Stimulated activated CD4-positive, alpha-beta T cell treated with anti-CD3 and anti-CD28 coated beads, Interleukin-2, amount 100 ng/mL, for 4 hours (primary cell): ENCODE results near the gene TRIM9.

ENCODE experiments used
- DNase-seq: peaks from one replicate; pipeline ENCODE4 v3.0.0-alpha.2; 2020; ENCODE audit warnings: low read depth

Gene TRIM9

GRCh38 chr14:51056421-51056820 is 38.5 kb downstream of the TRIM9 start:
- no peak for DNase-seq

GRCh38 chr14:51053157-51053556 is 41.7 kb downstream of the TRIM9 start:
- DNase-seq = no peak

GRCh38 chr14:51044961-51045360 is 49.9 kb downstream of the TRIM9 start:
- no peak for DNase-seq

DNA sequence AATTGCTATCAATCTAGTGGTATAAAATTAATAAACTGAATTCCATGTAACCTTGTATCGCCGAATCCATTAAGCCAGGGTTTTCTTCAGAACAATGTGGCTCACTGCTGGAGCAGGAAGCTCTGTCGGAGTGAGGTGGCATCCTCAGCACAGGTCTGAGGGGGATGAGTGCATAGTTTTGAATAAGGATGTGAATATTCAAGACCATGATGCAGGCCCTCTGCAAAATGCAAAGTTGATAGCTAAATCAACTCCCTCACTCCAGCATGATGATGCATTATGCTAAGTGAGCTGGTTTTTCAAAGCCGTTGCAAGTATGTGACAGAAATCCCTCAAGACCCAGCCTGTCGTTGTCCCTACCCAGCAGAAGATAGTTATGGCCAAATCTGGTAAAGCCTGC is 53.0 kb downstream of the TRIM9 start:
- no peak for DNase-seq

DNA sequence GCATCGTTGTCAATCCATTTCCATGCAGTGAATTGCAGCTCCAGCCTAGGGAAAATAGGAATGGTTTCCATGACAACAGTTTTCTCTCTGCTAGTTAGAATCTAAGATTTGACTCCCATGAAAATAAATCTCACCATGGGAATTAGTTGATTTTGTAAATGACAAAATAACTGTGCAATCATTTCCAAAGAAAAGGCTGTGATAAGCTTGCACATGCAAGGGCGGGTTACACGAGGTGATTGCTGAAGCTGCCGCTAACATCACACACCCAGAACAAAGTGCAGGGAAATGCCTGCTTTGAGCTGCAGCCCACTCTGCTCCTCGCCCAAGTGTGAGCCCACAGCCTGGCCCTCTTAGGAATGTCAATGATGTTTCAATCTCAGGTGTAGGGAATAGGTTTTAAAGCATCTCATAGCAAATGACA is 53.8 kb downstream of the TRIM9 start:
- no peak for DNase-seq

GRCh38 chr14:51039252-51039651 is 55.7 kb downstream of the TRIM9 start:
- DNase-seq = no peak

- no peak for DNase-seq
Observed at GRCh38 chr14:51035611-51036192, 59.2 kb downstream of the TRIM9 start.

GRCh38 chr14:51028851-51029754 is 65.8 kb downstream of the TRIM9 start:
- no peak for DNase-seq

GRCh38 chr14:51028361-51028760 is 66.5 kb downstream of the TRIM9 start:
- DNase-seq = no peak

- no peak for DNase-seq
Observed at GRCh38 chr14:51024377-51024776, 70.5 kb downstream of the TRIM9 start.

DNA sequence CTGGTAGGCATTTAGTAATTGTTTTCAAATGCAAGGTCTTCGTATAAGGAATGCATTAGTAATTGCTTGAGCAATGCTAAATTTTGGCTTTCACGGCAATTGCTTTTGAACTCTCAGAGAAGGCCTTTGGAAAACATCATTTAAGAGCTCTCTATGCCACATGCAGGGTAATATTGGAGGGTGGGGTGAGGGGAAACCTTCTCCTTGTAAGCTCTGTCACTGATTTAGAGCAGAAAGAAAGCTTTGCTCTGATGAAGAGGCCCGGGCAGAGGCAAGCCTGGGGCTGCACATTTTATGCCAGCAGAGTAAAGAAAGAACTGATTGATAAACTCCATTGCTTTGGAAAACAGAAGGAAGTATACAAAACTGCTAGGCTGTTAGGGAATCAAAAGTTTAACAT is 70.9 kb downstream of the TRIM9 start:
- DNase-seq = no peak

DNA sequence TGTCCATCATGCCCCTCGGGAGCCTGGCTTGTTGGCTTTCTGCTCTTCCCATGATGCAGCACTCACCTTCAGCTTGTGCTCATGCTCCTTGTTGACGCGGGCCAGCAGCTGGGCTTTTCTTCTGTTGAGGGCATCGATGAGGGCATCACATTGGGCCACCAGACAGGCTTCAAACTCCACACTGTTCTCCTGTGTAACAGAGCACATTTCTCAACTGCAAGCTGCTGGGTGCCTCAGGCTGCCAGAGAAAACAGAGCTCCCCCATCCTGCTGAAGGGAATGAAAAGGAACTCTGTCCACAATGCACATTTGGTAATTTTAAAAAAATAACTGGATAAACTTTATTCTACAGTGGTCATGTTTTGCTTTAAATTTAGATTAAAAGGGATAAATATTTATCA is 72.1 kb downstream of the TRIM9 start:
- DNase-seq = no peak

GRCh38 chr14:51020024-51020710 is 74.7 kb downstream of the TRIM9 start:
- no peak for DNase-seq

- no peak for DNase-seq
Observed at GRCh38 chr14:51019089-51019488, 75.8 kb downstream of the TRIM9 start.

DNA sequence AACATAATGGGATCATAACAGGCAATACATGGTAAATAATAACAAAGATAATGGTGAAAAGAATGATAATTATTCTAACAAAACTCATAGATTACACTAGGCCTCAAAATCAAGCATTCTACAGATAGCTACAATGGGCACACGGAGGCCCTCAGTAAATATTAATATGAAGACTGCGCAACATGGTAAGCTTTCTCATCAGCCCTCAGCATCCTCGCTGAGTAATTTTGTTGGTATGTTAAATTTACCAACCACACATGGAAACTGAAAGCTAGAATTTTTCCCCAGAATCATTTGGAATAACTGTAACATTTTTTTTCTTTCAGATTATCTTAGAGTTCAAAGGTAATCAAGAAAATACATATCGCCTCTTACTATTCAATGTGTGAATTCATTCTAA is 76.4 kb downstream of the TRIM9 start:
- DNase-seq = no peak

- no peak for DNase-seq
Observed at GRCh38 chr14:51014625-51015024, 80.3 kb downstream of the TRIM9 start.

GRCh38 chr14:51014086-51014485 is 80.8 kb downstream of the TRIM9 start:
- DNase-seq = no peak

- DNase-seq = no peak
Observed at GRCh38 chr14:51012055-51012454, 82.8 kb downstream of the TRIM9 start.

DNA sequence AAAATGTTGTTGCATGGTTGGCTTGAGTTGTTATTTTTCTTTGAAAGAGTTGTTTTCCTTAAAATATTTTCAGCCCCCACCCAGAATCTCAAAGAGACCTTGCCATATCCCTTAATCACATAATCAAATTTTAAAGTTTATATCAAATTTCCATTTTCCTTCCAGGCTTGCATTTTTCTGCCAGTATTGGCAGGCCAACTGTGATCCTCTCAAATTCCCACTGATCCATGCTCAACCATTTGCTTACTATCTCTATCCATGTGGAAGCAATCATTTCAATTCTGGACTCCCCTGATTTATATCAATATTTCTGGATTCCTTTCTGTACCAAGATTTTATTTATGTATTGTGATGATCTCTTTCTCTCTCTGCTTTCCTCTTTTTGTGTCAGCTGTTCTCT is 86.5 kb downstream of the TRIM9 start:
- DNase-seq = no peak

DNA sequence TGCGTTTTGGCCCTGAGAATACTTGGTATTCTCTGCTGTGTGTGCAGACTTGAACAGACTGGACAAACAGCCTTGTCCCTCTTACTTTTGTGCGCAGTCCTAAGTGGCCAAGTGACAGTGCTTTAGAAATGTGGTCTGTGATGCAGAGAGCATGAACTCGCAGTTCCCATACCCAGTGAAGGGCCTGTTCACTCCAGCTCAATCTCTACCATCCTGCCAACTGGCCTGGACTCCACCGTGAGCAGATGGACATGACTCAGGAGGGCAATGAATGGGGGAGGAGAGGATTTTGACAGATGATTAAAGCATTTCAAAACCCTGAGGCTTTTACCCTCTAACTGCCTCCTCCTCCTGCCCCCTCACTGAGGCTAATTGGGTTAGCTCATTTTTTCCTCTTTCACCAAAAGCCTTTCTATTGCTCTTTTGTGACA is 88.1 kb downstream of the TRIM9 start:
- no peak for DNase-seq

GRCh38 chr14:51006324-51006723 is 88.6 kb downstream of the TRIM9 start:
- no peak for DNase-seq

- no peak for DNase-seq
Observed at GRCh38 chr14:51004801-51005526, 89.9 kb downstream of the TRIM9 start.
